C4-2B (cell line): ENCODE results near the gene ZHX3.

Experiments
- ZFX ChIP-seq: fragments of 450-650 bp; IDR thresholded peaks from 2 replicates; pipeline ENCODE4 v1.6.1; 2017
- TF ChIP-seq, protein P1 (sequence below): fragments of 450-650 bp; conservative IDR thresholded peaks from 2 replicates; pipeline ENCODE4 v1.5.1; 2017; ENCODE audit warnings: mild to moderate bottlenecking

DNA sequence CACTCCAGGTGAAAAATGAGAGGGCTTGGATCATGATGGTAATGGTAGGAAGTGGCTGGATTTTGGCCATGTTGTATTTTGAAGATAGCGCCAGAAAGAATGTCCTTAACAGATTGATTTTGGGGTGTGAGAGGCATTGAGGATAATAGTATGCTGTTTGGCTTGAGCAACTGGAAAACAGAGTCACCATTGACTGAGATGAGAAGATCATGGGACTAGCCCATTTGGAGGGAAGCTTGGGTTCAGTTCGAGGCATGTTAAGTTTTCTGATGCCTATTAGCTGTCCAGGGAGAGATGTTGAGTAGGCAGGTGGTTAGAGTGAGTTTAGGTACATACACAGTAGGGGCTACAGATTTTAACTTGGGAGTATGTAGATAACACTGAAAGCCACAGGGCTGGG is 156.8 kb downstream of the ZHX3 start:
- TF ChIP-seq, protein P1, sequence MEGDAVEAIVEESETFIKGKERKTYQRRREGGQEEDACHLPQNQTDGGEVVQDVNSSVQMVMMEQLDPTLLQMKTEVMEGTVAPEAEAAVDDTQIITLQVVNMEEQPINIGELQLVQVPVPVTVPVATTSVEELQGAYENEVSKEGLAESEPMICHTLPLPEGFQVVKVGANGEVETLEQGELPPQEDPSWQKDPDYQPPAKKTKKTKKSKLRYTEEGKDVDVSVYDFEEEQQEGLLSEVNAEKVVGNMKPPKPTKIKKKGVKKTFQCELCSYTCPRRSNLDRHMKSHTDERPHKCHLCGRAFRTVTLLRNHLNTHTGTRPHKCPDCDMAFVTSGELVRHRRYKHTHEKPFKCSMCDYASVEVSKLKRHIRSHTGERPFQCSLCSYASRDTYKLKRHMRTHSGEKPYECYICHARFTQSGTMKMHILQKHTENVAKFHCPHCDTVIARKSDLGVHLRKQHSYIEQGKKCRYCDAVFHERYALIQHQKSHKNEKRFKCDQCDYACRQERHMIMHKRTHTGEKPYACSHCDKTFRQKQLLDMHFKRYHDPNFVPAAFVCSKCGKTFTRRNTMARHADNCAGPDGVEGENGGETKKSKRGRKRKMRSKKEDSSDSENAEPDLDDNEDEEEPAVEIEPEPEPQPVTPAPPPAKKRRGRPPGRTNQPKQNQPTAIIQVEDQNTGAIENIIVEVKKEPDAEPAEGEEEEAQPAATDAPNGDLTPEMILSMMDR, result no peak
- no peak for TF ChIP-seq ZFX
